ENCODE results near the gene SHB.

GRCh38 chr9:37984278-37984671, 84.8 kb downstream of the SHB start:
- TF ChIP-seq POLR2A (IDR thresholded peaks at IDR 0.05), result no peak
- TF ChIP-seq EP300 (IDR thresholded peaks at IDR 0.05), result no peak
- TF ChIP-seq, protein P1, sequence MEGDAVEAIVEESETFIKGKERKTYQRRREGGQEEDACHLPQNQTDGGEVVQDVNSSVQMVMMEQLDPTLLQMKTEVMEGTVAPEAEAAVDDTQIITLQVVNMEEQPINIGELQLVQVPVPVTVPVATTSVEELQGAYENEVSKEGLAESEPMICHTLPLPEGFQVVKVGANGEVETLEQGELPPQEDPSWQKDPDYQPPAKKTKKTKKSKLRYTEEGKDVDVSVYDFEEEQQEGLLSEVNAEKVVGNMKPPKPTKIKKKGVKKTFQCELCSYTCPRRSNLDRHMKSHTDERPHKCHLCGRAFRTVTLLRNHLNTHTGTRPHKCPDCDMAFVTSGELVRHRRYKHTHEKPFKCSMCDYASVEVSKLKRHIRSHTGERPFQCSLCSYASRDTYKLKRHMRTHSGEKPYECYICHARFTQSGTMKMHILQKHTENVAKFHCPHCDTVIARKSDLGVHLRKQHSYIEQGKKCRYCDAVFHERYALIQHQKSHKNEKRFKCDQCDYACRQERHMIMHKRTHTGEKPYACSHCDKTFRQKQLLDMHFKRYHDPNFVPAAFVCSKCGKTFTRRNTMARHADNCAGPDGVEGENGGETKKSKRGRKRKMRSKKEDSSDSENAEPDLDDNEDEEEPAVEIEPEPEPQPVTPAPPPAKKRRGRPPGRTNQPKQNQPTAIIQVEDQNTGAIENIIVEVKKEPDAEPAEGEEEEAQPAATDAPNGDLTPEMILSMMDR (IDR thresholded peaks at IDR 0.05), result no peak
- no peak for TF ChIP-seq POLR2AphosphoS5 (IDR thresholded peaks at IDR 0.05)
